KMS-11 (cell line): ENCODE measurements around the gene ASZ1.

Source experiments
- H2AFZ ChIP-seq: fragments of 200-600 bp; sonication (generic); 2 replicates; pipeline ENCODE4 v1.6.1; 2016; ENCODE audit warnings: antibody characterized with exemption, mixed run types, low read depth
- H3K27ac ChIP-seq: fragments of 200-600 bp; sonication (generic); 2 replicates; pipeline ENCODE4 v1.6.1; 2016; ENCODE audit warnings: mild to moderate bottlenecking, mixed run types
- H3K27me3 ChIP-seq: fragments of 200-600 bp; sonication (generic); 2 replicates; pipeline ENCODE4 v1.6.1; 2017; ENCODE audit warnings: mild to moderate bottlenecking, low read depth, mixed run types, moderate library complexity; ENCODE audit not compliant: insufficient read depth
- H3K36me3 ChIP-seq: fragments of 200-600 bp; sonication (generic); 2 replicates; pipeline ENCODE4 v1.6.1; 2017; ENCODE audit warnings: mild to moderate bottlenecking, mixed run types; ENCODE audit not compliant: insufficient read depth
- H3K4me1 ChIP-seq: fragments of 200-600 bp; sonication (generic); 2 replicates; pipeline ENCODE4 v1.6.1; 2016; ENCODE audit warnings: mild to moderate bottlenecking, low read depth, mixed run types; ENCODE audit not compliant: poor library complexity, severe bottlenecking
- H3K4me2 ChIP-seq: fragments of 200-600 bp; sonication (generic); 2 replicates; pipeline ENCODE4 v1.7.0; 2016; ENCODE audit warnings: mild to moderate bottlenecking, mixed run types
- H3K4me3 ChIP-seq: fragments of 200-600 bp; sonication (generic); IDR thresholded peaks from 2 replicates; pipeline ENCODE4 v1.6.1; 2017; ENCODE audit warnings: low read depth, low read length, mixed read lengths; ENCODE audit not compliant: insufficient read depth
- H3K79me2 ChIP-seq: fragments of 200-600 bp; sonication (generic); 2 replicates; pipeline ENCODE4 v1.6.1; 2016; ENCODE audit warnings: low read depth, mixed run types; ENCODE audit not compliant: insufficient read depth
- H3K9ac ChIP-seq: fragments of 200-600 bp; sonication (generic); 2 replicates; pipeline ENCODE4 v1.6.1; 2016; ENCODE audit warnings: mild to moderate bottlenecking, mixed run types
- H4K20me1 ChIP-seq: fragments of 200-600 bp; sonication (generic); 2 replicates; pipeline ENCODE4 v1.6.1; 2016; ENCODE audit warnings: mild to moderate bottlenecking, mixed run types; ENCODE audit not compliant: insufficient read depth
- TF ChIP-seq, protein P1 (sequence below): fragments of 200-600 bp; sonication (generic); conservative IDR thresholded peaks from 2 replicates; pipeline ENCODE4 v1.6.1; 2017; ENCODE audit warnings: low read depth, mild to moderate bottlenecking, antibody characterized with exemption, low read length, moderate library complexity, mixed read lengths

The ASZ1 gene

DNA sequence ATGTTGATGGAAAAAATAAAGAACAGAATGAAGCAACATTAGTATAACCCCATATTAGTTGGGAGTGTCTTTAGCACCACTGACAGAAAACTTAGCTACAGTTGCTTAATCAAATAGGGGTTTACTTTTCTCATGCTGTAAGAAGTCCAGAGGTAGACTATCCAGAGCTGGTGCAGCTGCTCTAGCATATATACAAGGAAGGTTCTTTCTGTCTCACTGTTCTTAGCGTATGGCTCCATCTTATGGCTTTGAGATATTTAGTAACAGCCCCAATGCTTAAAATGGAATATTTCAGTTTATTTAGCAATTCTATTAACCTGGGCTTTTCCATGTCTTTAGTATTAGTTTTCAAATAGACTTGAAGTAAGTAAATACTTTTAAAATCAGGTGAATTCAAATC is 89.3 kb downstream of the ASZ1 start:
- no peaks in the 10 kb centered on the region for H3K36me3 ChIP-seq
- no peak overlapping the region for H3K9ac ChIP-seq
- no peak overlapping the region for H3K4me3 ChIP-seq
- TF ChIP-seq, protein P1, sequence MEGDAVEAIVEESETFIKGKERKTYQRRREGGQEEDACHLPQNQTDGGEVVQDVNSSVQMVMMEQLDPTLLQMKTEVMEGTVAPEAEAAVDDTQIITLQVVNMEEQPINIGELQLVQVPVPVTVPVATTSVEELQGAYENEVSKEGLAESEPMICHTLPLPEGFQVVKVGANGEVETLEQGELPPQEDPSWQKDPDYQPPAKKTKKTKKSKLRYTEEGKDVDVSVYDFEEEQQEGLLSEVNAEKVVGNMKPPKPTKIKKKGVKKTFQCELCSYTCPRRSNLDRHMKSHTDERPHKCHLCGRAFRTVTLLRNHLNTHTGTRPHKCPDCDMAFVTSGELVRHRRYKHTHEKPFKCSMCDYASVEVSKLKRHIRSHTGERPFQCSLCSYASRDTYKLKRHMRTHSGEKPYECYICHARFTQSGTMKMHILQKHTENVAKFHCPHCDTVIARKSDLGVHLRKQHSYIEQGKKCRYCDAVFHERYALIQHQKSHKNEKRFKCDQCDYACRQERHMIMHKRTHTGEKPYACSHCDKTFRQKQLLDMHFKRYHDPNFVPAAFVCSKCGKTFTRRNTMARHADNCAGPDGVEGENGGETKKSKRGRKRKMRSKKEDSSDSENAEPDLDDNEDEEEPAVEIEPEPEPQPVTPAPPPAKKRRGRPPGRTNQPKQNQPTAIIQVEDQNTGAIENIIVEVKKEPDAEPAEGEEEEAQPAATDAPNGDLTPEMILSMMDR, result no peak
- H3K27me3 ChIP-seq, result no peaks in the 10 kb centered on the region
- no peak overlapping the region for H2AFZ ChIP-seq
- no peaks in the 10 kb centered on the region for H4K20me1 ChIP-seq
- no peaks in the 10 kb centered on the region for H3K79me2 ChIP-seq
- no peak overlapping the region for H3K4me2 ChIP-seq
- no peak overlapping the region for H3K27ac ChIP-seq
- H3K4me1 ChIP-seq, result no peaks in the 10 kb centered on the region

DNA sequence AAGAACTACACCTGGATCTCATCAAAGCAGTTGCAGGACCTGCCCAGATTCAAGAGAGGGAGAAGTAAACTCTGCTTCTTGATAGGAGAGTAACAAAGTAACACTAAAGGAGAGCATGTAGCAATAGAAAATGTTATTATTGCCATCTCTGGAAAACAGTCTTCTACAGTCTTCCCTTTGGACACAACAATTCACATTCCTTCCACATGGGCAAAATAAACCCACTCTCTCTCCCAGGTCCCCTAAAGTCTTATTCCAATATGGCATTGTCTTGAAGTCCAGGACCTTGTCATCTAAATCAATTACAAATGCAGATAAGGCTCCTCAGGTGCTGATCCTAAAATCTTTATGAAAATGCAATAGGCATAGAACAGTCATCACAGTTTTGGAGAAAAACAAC is 94.1 kb downstream of the ASZ1 start:
- H3K4me1 ChIP-seq, result no peaks in the 10 kb centered on the region
- no peaks in the 10 kb centered on the region for H3K27me3 ChIP-seq
- no peak overlapping the region for H3K27ac ChIP-seq
- TF ChIP-seq, protein P1, result no peak
- no peaks in the 10 kb centered on the region for H4K20me1 ChIP-seq
- no peaks in the 10 kb centered on the region for H3K36me3 ChIP-seq
- H2AFZ ChIP-seq, result no peak overlapping the region
- H3K9ac ChIP-seq, result no peak overlapping the region
- H3K79me2 ChIP-seq, result no peaks in the 10 kb centered on the region
- no peak overlapping the region for H3K4me3 ChIP-seq
- no peak overlapping the region for H3K4me2 ChIP-seq

DNA sequence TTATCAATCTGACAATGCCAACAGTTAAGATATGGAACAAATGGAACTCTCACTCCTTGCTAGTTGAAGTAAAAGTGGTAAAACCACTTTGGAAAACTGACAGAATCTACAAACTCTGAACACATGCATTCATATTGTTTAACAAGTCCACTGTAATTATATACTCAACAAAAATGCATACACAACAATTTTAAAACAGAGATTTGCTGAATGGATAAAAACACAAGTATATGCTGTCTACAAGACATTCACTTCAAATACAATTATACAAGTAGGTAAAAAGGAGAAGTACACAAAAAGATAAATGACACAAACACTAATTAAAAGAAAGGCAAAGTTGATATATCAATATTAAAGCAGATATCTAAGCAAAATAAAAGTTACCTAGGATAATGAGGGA is 95.3 kb downstream of the ASZ1 start:
- no peak overlapping the region for H3K9ac ChIP-seq
- no peak overlapping the region for H3K27ac ChIP-seq
- H2AFZ ChIP-seq, result no peak overlapping the region
- H3K79me2 ChIP-seq, result no peaks in the 10 kb centered on the region
- no peaks in the 10 kb centered on the region for H3K27me3 ChIP-seq
- no peak overlapping the region for H3K4me2 ChIP-seq
- TF ChIP-seq, protein P1, result no peak
- H3K4me1 ChIP-seq, result no peaks in the 10 kb centered on the region
- H3K36me3 ChIP-seq, result no peaks in the 10 kb centered on the region
- H3K4me3 ChIP-seq, result no peak overlapping the region
- H4K20me1 ChIP-seq, result no peaks in the 10 kb centered on the region

DNA sequence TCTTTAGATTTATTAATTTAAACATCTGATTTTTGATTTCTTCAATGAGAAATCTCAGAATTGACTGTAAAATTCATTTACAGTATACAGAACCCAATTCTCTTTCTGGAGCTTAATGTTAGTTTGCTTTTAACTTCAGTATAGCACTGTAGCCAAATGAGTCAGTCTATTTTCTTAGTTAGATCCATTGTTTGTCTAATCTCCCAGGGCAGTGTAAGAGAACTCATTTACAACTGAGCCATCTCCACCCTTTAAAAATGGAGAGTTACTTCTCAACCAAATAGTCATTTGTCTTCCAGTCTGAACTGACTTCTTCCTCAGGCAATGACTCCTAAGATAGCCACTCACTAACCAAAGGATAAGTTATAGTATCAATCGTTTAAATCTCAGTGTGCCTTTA is 101.5 kb downstream of the ASZ1 start:
- no peak overlapping the region for H3K4me3 ChIP-seq
- H3K27ac ChIP-seq, result no peak overlapping the region
- no peaks in the 10 kb centered on the region for H3K79me2 ChIP-seq
- no peaks in the 10 kb centered on the region for H4K20me1 ChIP-seq
- no peak overlapping the region for H2AFZ ChIP-seq
- no peaks in the 10 kb centered on the region for H3K36me3 ChIP-seq
- no peak overlapping the region for H3K4me2 ChIP-seq
- H3K4me1 ChIP-seq, result no peaks in the 10 kb centered on the region
- H3K27me3 ChIP-seq, result no peaks in the 10 kb centered on the region
- no peak overlapping the region for H3K9ac ChIP-seq
- TF ChIP-seq, protein P1, result no peak

DNA sequence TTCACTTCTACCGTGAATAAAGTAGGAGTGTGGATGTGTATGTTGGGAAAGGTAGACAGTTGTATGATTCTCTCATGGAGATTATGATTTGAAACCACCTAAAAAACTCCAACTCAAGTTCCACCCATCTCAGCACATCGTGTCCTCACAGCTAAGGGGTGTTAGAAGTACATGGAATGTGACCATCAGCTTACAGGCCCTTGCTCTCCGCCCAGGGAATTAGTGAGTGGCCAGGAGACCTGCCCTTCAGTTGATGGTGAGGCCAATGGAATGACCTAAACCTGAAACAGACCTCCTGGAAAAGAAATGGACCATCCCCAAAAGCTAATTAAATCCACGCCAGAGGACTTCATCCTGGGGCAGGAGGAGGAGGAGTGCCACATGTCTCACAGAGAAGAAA is 102.3 kb downstream of the ASZ1 start:
- Histone ChIP-seq H3K27ac (no peak overlapping the region), H3K4me1 (no peaks in the 10 kb centered on the region), H3K27me3 (no peaks in the 10 kb centered on the region), H3K4me3 (no peak overlapping the region), H4K20me1 (no peaks in the 10 kb centered on the region), H3K9ac (no peak overlapping the region), H3K36me3 (no peaks in the 10 kb centered on the region), H3K4me2 (no peak overlapping the region), H3K79me2 (no peaks in the 10 kb centered on the region), H2AFZ (no peak overlapping the region)
- TF ChIP-seq, protein P1, result no peak
